CD4-positive, alpha-beta T cell treated with Interleukin-6 at 100 ng/mL for 8 hours (primary cell): Measurements from ENCODE around the gene ELL3.
"Not testable (repeated sequence)": the region's sequence is repeated elsewhere in the genome, so short reads cannot be mapped to it uniquely, and the experiment has no call there.

Experiments used
- DNase-seq: peaks from one replicate; pipeline ENCODE4 v3.0.0-alpha.2; 2020; ENCODE audit warnings: mixed read lengths, low spot score

Gene ELL3

GRCh38 chr15:43776718-43777266 is at the start of gene ELL3:
ELL3 (minus strand) TSS chr15:43776966; CDS start chr15:43776901, 65 bp downstream.
- peak; percentile 81 for DNase-seq

DNA sequence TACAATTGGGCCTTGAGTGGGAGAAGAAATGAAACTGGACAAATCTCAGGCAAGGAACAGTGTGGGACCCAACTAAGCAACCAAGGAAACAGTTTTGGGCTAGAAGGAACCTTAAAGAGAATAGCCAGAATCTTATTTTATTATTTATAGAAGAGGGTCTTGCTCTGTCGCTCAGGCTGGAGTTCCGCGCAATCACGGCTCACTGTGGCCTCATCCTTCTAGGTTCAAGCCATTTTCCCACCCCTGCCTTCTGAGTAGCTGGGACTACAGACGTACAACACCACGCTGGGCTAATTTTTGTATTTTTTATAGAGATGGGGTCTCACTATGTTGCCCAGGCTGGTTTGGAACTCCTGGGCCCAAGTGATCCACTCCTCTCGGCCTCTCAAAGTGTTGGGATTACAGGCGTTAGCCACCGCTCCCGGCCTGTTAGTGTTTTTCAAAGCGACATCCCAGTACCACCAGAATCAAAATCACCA is 49.3 kb upstream of the ELL3 start:
- no peak for DNase-seq

- DNase-seq, result not testable (repeated sequence)
Observed at GRCh38 chr15:43825305-43825704, 48.5 kb upstream of the ELL3 start.

- peak; percentile 95 for DNase-seq
Observed at GRCh38 chr15:43824302-43825246, 47.8 kb upstream of the ELL3 start, which contains the start of gene MFAP1. MFAP1 (minus strand) TSS chr15:43824690; CDS start chr15:43824569, 121 bp downstream.

- DNase-seq, result no peak
Observed at GRCh38 chr15:43821505-43821904, 44.7 kb upstream of the ELL3 start.

DNA sequence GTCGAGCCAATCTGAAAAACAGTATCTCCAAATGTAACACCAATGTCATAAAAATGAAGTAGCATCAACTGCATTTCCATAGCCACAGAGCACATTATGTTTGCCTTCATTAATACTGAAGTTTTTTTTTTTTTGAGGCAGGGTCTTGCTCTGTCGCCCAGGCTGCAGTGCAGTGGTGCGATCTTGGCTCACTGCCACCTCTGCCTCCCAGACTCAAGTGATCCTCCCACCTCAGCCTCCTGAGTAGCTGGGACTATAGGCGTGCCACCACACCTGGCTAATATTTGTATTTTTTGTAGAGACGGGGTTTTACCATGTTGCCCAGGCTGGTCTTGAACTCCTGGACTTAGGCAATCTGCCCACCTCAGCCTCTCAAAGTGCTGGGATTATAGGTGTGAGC is 38.3 kb upstream of the ELL3 start:
- DNase-seq, result not testable (repeated sequence)

GRCh38 chr15:43808960-43809678 is 32.4 kb upstream of the ELL3 start:
- DNase-seq, result no peak

DNA sequence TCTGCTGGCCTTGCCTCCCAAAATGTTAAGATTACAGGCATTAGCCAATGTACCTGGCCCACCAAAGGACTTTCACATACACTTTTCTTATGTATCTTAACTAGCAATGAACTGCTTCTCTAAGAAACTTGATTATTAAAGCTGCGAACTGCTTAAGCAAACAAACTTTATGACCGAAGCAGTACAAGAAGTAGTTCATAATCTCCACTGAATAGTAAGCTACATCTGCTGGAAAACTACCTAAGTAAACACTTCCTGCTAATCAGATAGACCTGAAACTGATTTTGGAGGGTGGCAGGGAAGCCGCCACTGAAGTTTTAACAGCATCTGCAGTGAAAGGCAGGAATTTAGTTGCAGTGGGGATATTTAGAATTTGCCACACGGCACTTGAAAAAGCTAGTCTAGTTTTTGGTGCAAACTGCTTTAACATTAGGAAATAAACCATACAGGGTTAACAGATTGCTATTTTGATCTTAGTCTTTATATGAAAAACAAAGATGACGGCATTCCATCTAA is 31.7 kb upstream of the ELL3 start:
- no peak for DNase-seq

DNA sequence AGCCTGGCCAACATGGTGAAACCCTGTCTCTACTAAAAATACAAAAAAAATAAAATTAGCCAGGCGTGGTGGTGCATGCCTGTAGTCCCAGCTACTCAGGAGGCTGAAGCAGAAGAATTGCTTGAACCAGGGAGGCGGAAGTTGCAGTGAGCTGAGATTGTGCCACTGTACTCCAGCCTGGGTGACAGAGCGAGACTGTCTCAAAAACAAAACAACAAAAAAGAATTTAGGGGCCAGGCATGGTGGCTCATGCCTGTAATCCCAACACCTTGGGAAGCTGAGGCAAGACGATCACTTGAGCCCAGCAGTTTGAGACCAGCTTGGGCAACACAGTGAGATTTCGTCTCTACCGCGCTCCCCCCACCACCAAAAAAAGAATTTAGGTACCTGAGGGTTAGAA is 25.9 kb upstream of the ELL3 start:
- DNase-seq, result not testable (repeated sequence)

GRCh38 chr15:43800286-43801141 is 23.7 kb upstream of the ELL3 start, which contains the start of gene HYPK:
HYPK (plus strand) TSS chr15:43800599; CDS start chr15:43800623, 24 bp downstream.
- peak; percentile 92 for DNase-seq

- no peak for DNase-seq
Observed at GRCh38 chr15:43799945-43800285, 23.1 kb upstream of the ELL3 start, which contains the start of gene SERINC4. SERINC4 (minus strand) TSS chr15:43800220; CDS start chr15:43799986, 234 bp downstream.

GRCh38 chr15:43799209-43799944 is 22.6 kb upstream of the ELL3 start:
- no peak for DNase-seq

DNA sequence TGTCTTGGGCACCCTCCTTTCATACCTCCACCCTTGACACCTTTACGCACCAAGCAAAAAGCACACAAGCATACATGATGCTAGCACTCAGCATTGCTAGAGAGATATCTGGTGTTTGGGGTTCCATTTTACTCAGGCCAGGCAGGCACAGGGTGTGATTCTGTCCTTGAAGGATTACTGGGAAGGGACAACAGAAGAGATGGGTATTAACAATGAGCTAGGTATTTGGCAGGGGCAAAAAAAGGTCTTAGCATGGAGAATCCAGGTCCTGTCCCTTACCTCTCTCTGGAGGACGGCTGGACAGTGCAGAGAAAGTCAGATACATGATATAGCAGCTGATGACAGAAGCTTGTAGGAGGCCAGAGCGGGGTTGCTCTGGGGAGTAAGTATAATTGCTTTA is 19.8 kb upstream of the ELL3 start:
- no peak for DNase-seq

GRCh38 chr15:43795997-43796396 is 19.2 kb upstream of the ELL3 start:
- no peak for DNase-seq

DNA sequence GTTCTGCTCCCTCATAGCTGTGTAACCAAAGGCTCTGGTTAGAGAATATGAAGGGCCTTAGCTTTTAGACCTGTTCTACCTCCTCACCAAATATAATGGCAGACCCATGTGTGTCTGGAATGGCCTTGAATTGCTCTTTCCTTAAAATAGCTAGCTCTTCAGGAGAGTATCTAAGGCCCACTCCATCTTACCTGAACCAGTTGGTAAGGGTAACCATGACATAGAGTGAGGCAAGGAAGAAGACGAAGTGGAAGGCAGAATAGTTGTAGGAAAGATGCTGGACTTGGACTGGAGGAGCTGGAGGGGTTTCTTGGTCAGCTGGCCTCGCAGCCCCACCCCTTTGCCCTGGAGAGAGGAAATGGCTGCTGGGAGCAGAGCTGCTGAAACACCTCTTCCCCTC is 18.4 kb upstream of the ELL3 start:
- no peak for DNase-seq

DNA sequence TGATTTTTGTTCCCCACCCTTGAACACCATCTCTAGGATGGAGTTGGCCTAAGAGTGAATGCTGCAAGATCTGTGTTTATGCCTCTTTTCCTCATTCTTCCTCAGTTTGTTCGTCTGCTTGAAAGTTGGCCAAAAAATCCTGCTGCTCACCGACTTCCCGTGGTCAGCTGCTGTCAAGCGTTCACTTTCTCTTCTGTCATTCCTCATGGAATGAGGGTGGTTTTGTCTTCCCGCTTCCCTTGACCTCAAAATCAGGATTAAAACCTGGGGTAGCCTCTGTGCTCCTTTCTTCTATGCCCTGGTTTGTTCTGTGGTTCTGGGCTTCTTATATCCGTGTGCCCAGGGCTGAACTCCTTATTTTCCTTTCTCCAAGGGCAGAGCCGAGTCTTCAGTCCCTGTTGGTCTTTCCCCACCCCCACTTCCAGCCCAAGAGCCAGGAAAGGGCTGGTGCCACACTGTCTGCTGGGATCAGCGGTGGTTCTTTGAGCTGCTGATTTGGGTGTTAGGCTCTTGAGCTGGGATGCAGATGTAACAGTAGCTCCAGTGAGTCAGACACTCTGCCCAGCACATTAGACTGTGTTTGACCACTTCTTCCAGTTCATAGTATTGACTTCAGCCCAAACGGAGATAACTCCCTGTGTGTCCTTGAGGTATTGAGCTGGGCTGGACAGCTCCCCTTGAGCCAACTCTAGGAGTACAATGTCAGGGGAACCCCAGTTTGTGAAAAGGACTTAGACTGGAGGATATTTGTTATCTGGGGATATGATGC is 17.7 kb upstream of the ELL3 start:
- no peak for DNase-seq

GRCh38 chr15:43793647-43794046 is 16.9 kb upstream of the ELL3 start:
- no peak for DNase-seq

DNA sequence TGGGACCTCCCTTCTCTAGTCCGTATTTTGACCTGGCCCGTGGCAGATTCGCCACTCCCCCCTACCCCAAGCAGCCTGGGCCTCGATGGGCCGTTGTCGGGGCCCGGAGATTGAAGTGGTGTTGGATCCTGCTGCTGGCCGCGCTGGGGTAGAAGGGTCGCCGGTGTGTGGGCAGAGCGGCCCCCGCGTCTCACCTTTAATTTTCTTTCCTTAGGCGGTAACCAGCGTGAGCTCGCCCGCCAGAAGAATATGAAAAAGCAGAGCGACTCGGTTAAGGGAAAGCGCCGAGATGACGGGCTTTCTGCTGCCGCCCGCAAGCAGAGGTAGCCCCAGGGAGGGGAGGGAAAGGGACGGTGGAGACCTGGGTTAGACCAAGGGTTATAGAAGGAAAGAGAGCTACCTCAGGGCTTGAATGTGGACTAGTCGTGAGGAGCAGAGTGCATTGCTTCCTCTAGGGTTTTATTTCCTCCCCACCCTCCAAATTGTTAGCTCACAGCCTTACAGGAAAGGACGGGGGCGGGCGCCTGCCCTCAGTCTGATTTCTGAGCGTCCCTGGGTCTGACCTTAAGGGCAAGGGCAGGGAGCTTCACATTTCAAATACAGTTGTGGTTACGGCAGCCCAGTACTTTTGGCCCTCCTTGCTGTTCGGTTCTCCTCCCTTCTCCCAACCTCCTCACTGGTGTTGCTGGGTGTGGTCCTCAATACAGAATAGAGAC is 16.2 kb upstream of the ELL3 start:
- peak; percentile 25 for DNase-seq
